Pancreas (tissue), 10 donors: ENCODE measurements around the gene ERBB4. TPM values are rescaled to one million over a fixed set of nuclear protein-coding genes. Genes with fewer than 3 reads are reported as not detected.

Source experiments
- ATAC-seq, 4 donors: fragments of 200-7000 bp; cut with Tn5 transposase; one replicate each; pipeline versions ENCODE4 v1.8.0 to v1.9.1; 2020; ENCODE audit warnings: mild to moderate bottlenecking in 4 of 4, moderate library complexity in 4 of 4
- DNase-seq, 6 donors: peaks; one replicate each; pipeline ENCODE4 v3.0.0-alpha.2; 2020
- FAIRE-seq: peaks from 2 replicates; lab custom pipeline; 2012; peaks lifted over from hg19 to GRCh38; lab: Jason Lieb, UNC
- H3K27ac ChIP-seq, 4 donors: fragments of 200-600 bp; sonication (generic); 1 replicate in 3 of 4; 2 replicates in 1 of 4; pipeline versions ENCODE4 v1.5.0 to v1.8.0; 2020
- H3K27me3 ChIP-seq, 4 donors: fragments of 200-600 bp; one replicate each; pipeline ENCODE4 v1.8.0; 2021
- H3K36me3 ChIP-seq, 3 donors: fragments of 200-600 bp; sonication (generic) in 1 of 3; one replicate each; pipeline versions ENCODE4 v1.5.0 to v1.8.0; 2020 to 2021
- H3K4me1 ChIP-seq, 3 donors: fragments of 200-600 bp; one replicate each; pipeline ENCODE4 v1.8.0; 2021
- H3K4me3 ChIP-seq, 4 donors: fragments of 200-600 bp; sonication (generic) in 2 of 4; one replicate each; pipeline versions ENCODE4 v1.5.0 to v1.8.0; 2020 to 2021
- H3K9me3 ChIP-seq, 4 donors: fragments of 200-600 bp; one replicate each; pipeline ENCODE4 v1.8.0; 2021
- CTCF ChIP-seq, 4 donors: fragments of 200-600 bp; sonication (generic) in 3 of 4; IDR thresholded peaks; one replicate each; pipeline versions ENCODE4 v1.5.0 to v1.8.0; 2021; ENCODE audit warnings: antibody characterized with exemption in 4 of 4
- WGBS, 2 donors: extraction: QIAGEN DNeasy Blood & Tissue Kit; methylation state at CpG; one replicate each; pipeline ENCODE4 v1.1.7; 2013; 5-methylcytosine and 5-hydroxymethylcytosine counted together
- intact Hi-C, 3 donors: fragments of 100-400 bp; cut with DNase I; formaldehyde crosslinking; loops; one replicate each; pipeline versions ENCODE4 v1.11.1 to v1.14.2; 2022
- polyA plus RNA-seq, 2 donors: library from polyadenylated mRNA; stranded (reverse); fragments of 200-250 nt; gene quantifications; one replicate each; pipeline ENCODE4 v1.2.3, GENCODE V29; 2013
- total RNA-seq, 6 donors: library from RNA; stranded (reverse); fragmentation: NEBNext Ultra II Directional in 4 of 6; extraction: Animal tissue kit (Norgen Biotek cat#: 25700) in 4 of 6; gene quantifications; one replicate each; pipeline versions ENCODE4 v1.2.1 to v1.2.4, GENCODE V29; 2021 to 2023
- donor health status: healthy with polysubstance abuse.
- donor health status: DM: no; HTN: no; CAD: no; lungs with moderate emphysema.
- donor health status: DM: no; HTN: no; CAD: no.
- donor health status: control.
- donor health status: control.
- donor health status: Bipolar disorder and iron deficiency.
- donor health status: DM: yes; HTN: yes; CAD: no.
- donor health status: DM: no; HTN: no; CAD: no.
- donor health status: DM: no; HTN: no; CAD: no.
- donor health status: DM: yes; HTN: yes; CAD: no.

The ERBB4 gene
- total and polyA plus RNA-seq, 8 donors = 0.30 to 5.0 (median 3.3) TPM

DNA sequence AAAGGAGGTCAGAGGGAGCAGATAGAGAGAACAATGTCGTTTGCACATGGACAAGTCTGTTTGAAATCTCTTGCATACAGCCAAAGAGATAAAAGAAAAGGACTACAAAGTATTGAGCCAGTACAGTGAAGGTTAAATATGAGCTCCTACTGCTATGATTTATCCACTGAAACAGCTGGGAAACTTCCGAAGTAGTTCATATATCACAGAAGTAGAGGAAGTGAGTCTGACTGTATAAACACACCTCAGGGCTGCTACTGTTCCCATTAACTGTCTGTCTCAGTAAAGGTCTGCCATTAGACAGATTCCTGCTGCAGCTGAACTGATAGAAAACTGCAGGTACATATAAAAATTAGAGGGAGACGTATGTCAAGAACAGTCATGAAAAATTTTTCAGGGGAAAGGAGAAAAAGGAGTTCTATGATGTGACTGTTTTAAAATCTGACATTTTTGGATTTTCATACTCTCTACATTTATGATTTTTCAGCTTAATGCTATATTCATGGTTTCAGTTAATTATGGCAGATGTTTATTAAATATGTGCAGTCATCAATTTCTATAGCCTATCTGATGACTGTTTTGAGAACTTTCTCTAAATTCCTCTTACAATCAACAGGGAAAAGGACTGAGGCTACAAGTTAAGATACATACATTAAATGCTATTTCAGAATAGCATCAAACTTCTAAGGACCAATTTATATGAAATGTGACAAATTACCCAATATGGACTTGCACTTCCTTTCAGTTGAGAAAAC lies 364.7 kb downstream of the ERBB4 start:
- no peaks in the 10 kb centered on the region for H3K27me3 ChIP-seq
- ATAC-seq (no peak), DNase-seq (no peak), FAIRE-seq (no peak)
- TF ChIP-seq CTCF (IDR thresholded peaks at IDR 0.05) = no peak
- H3K9me3 ChIP-seq = no peaks in the 10 kb centered on the region
- intact Hi-C loops = no loop called here
- 18 to 20% methylated on average over 3 of the region's 3 CpGs for WGBS, 2 donors
- H3K4me3 ChIP-seq = no peak overlapping the region
- no peak overlapping the region for H3K27ac ChIP-seq
- H3K36me3 ChIP-seq = no peaks in the 10 kb centered on the region
- no peaks in the 10 kb centered on the region for H3K4me1 ChIP-seq

- intact Hi-C loops = no loop called here
- Histone ChIP-seq H3K9me3 (no peaks in the 10 kb centered on the region), H3K27me3 (no peaks in the 10 kb centered on the region), H3K36me3 (no peaks in the 10 kb centered on the region), H3K4me1 (no peaks in the 10 kb centered on the region), H3K4me3 (no peak overlapping the region), H3K27ac (no peak overlapping the region)
- TF ChIP-seq CTCF (IDR thresholded peaks at IDR 0.05) = no peak
- 56 to 63% methylated on average over 1 of the region's 1 CpG for WGBS, 2 donors
- ATAC-seq = no peak
- FAIRE-seq = no peak
- no peak for DNase-seq
These were observed 365.3 kb downstream of the ERBB4 start for GRCh38 chr2:212173331-212173730.

DNA sequence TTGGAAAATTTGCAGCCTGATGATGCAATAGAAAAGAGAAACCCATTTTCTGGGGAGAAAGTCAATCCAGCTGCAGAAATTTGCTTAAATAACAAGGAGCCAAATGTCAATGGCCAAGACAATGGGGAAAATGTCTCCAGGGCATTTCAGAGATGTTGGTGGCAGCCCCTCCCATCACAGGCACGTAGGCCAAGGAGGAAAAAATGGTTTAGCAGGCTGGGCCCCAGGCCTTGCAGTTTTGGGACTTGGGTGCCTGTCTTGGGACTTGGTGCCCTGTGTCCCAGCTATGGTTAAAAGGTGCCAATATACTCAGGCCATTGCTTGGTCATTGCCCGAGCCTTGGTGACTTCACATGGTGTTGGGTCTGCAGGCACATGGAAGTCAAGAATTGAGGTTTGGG lies 368.2 kb downstream of the ERBB4 start:
- Histone ChIP-seq H3K4me1 (no peaks in the 10 kb centered on the region), H3K27me3 (no peaks in the 10 kb centered on the region), H3K9me3 (no peaks in the 10 kb centered on the region), H3K4me3 (no peak overlapping the region), H3K36me3 (no peaks in the 10 kb centered on the region), H3K27ac (no peak overlapping the region)
- intact Hi-C loops = no loop called here
- FAIRE-seq (no peak), ATAC-seq (no peak), DNase-seq (no peak)
- 64 to 68% methylated on average over 2 of the region's 2 CpGs for WGBS, 2 donors
- no peak for TF ChIP-seq CTCF (IDR thresholded peaks at IDR 0.05)

DNA sequence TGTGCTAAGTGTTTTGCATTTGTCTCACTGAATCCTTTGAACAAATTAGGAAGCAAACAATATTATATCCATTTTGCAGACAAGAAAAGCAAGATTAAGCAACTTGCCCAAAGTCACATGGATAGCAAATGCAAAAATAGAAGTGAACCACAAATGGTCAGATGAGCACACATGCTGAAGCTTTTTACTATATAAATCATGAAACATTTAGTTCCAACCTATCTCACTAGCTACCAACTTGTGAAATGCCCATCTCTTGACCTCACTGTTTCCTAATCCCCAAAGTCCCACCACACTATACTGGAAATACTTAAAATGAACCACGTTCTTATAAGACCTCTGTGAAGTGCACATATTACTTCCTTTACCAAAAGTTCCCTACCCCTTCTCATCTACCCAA lies 380.5 kb downstream of the ERBB4 start:
- no peaks in the 10 kb centered on the region for H3K4me1 ChIP-seq
- ATAC-seq (no peak), DNase-seq (no peak), FAIRE-seq (no peak)
- no peak overlapping the region for H3K27ac ChIP-seq
- TF ChIP-seq CTCF (IDR thresholded peaks at IDR 0.05) = no peak
- no peak overlapping the region for H3K4me3 ChIP-seq
- no peaks in the 10 kb centered on the region for H3K36me3 ChIP-seq
- no peaks in the 10 kb centered on the region for H3K9me3 ChIP-seq
- WGBS, 2 donors = 69 to 88% methylated on average over 1 of the region's 1 CpG
- H3K27me3 ChIP-seq = no peaks in the 10 kb centered on the region
- intact Hi-C loops = no loop called here

DNA sequence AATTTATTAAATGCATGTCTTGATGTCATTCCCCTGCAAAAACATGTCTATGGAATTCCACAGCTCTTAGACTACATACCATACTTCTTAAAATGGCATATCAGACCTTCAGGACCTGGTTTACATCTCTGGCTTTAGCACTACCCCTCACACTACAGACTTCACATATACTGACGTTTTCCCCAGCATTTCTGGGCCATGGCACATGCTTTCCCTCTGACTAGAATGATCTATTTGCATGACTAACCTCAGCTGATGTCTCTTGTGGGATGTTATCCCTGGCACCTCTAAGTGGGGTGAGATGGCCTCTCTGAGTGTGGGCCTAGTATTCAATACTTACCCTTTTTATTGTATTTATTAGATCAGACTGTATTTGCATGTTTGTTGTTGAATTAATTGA lies 381.6 kb downstream of the ERBB4 start:
- Histone ChIP-seq H3K4me3 (no peak overlapping the region), H3K36me3 (no peaks in the 10 kb centered on the region), H3K9me3 (no peaks in the 10 kb centered on the region), H3K4me1 (no peaks in the 10 kb centered on the region), H3K27ac (no peak overlapping the region), H3K27me3 (no peaks in the 10 kb centered on the region)
- no peak for DNase-seq
- 44 to 52% methylated on average over 1 of the region's 1 CpG for WGBS, 2 donors
- ATAC-seq = no peak
- intact Hi-C loops = no loop called here
- TF ChIP-seq CTCF (IDR thresholded peaks at IDR 0.05) = no peak
- FAIRE-seq = no peak
